CD4-positive, alpha-beta T cell (primary cell): Measurements from ENCODE around the gene HSF2BP. TPM values are rescaled to one million over a fixed set of nuclear protein-coding genes. Genes with fewer than 3 reads are reported as not detected.

Source experiments
- ATAC-seq: fragments of 200-7000 bp; cut with Tn5 transposase; one replicate; pipeline ENCODE4 v1.10.0; 2022; ENCODE audit warnings: mild to moderate bottlenecking; ENCODE audit not compliant: poor library complexity
- CTCF ChIA-PET: fragments of 350-600 bp; sonication (Branson Sonifier 250); formaldehyde crosslinking; loops from one replicate; lab custom pipeline; 2021; ENCODE audit warnings: antibody characterized with exemption, inconsistent platforms; lab: Charles Lee
- POLR2A ChIA-PET: fragments of 350-600 bp; sonication (Branson Sonifier 250); formaldehyde crosslinking; loops from one replicate; lab custom pipeline; 2021; ENCODE audit warnings: antibody characterized with exemption, inconsistent platforms; lab: Charles Lee
- DNase-seq, 14 experiments: peaks; one replicate each; pipeline ENCODE4 v3.0.0-alpha.2; 2013 to 2020; ENCODE audit warnings: mixed read lengths in 2 of 14
- H3K27ac ChIP-seq, 2 donors: one replicate each; pipeline versions ENCODE4 v1.5.1 to v1.7.0; 2013; ENCODE audit warnings: low read length in 2 of 2, low read depth in 1 of 2, mild to moderate bottlenecking in 1 of 2
- H3K27me3 ChIP-seq, 2 experiments: 1 replicate in 1 of 2; 2 replicates in 1 of 2; pipeline versions ENCODE4 v1.6.1 to v1.7.0; 2013; ENCODE audit warnings: low read length in 2 of 2, control low read depth in 1 of 2, mild to moderate bottlenecking in 1 of 2, moderate library complexity in 1 of 2; ENCODE audit not compliant: insufficient read depth in 2 of 2, control insufficient read depth in 1 of 2
- H3K36me3 ChIP-seq: one replicate; pipeline ENCODE4 v1.6.1; 2013; ENCODE audit warnings: low read length, control low read depth; ENCODE audit not compliant: insufficient read depth
- H3K4me1 ChIP-seq: one replicate; pipeline ENCODE4 v1.6.1; 2013; ENCODE audit warnings: low read length, control low read depth; ENCODE audit not compliant: insufficient read depth
- H3K4me3 ChIP-seq: one replicate; pipeline ENCODE4 v1.5.1; 2013; ENCODE audit warnings: mild to moderate bottlenecking, low read length, moderate library complexity
- H3K9me3 ChIP-seq, 2 experiments: 1 replicate in 1 of 2; 2 replicates in 1 of 2; pipeline versions ENCODE4 v1.6.1 to v1.7.0; 2013; ENCODE audit warnings: low read length in 2 of 2, mild to moderate bottlenecking in 2 of 2, control low read depth in 1 of 2, moderate library complexity in 1 of 2; ENCODE audit not compliant: control insufficient read depth in 1 of 2, insufficient read depth in 1 of 2
- H3K27ac Mint-ChIP-seq: one replicate; pipeline ENCODE4 v1.8.0; 2020; ENCODE audit warnings: mixed read lengths
- H3K27me3 Mint-ChIP-seq: one replicate; pipeline ENCODE4 v1.8.0; 2021; ENCODE audit warnings: mixed read lengths
- H3K36me3 Mint-ChIP-seq: one replicate; pipeline ENCODE4 v1.8.0; 2021; ENCODE audit warnings: low read depth, mixed read lengths
- H3K4me1 Mint-ChIP-seq: one replicate; pipeline ENCODE4 v1.8.0; 2021; ENCODE audit warnings: low read depth, mixed read lengths
- H3K4me3 Mint-ChIP-seq: one replicate; pipeline ENCODE4 v1.8.0; 2020; ENCODE audit warnings: mild to moderate bottlenecking, mixed read lengths
- H3K9me3 Mint-ChIP-seq: one replicate; pipeline ENCODE4 v1.8.0; 2020; ENCODE audit warnings: mixed read lengths
- intact Hi-C, 2 experiments: fragments of 100-400 bp; cut with DNase I in 1 of 2; cut with micrococcal nuclease in 1 of 2; formaldehyde crosslinking; loops; one replicate each; pipeline versions ENCODE4 v1.15.1 to v1.9.0; 2023 to 2025; cut with DNase I, micrococcal nuclease
- total RNA-seq, 174 experiments: library from RNA in 2 of 174; stranded (reverse) in 2 of 174; gene quantifications; one replicate each; pipeline ENCODE4 v1.2.3 and lab custom pipeline; 2021 to 2026
- TF ChIP-seq, protein P1 (sequence below): fragments of 200-600 bp; IDR thresholded peaks from one replicate; pipeline ENCODE4 v1.8.0; 2022; ENCODE audit warnings: antibody characterized with exemption, mild to moderate bottlenecking

The HSF2BP gene
- total RNA-seq, 2 experiments from 2014 or later, result 0.59 to 0.93 TPM

GRCh38 chr21:43631411-43632107 lies 27.7 kb downstream of the HSF2BP start:
- Histone ChIP-seq H3K27ac (no peak overlapping the region), H3K4me3 (no peak overlapping the region), H3K9me3 (no peaks in the 10 kb centered on the region), H3K36me3 (no peaks in the 10 kb centered on the region), H3K4me1 (no peaks in the 10 kb centered on the region), H3K27me3 (no peaks in the 10 kb centered on the region)
- intact Hi-C loops, result no loop called here
- TF ChIP-seq, protein P1, sequence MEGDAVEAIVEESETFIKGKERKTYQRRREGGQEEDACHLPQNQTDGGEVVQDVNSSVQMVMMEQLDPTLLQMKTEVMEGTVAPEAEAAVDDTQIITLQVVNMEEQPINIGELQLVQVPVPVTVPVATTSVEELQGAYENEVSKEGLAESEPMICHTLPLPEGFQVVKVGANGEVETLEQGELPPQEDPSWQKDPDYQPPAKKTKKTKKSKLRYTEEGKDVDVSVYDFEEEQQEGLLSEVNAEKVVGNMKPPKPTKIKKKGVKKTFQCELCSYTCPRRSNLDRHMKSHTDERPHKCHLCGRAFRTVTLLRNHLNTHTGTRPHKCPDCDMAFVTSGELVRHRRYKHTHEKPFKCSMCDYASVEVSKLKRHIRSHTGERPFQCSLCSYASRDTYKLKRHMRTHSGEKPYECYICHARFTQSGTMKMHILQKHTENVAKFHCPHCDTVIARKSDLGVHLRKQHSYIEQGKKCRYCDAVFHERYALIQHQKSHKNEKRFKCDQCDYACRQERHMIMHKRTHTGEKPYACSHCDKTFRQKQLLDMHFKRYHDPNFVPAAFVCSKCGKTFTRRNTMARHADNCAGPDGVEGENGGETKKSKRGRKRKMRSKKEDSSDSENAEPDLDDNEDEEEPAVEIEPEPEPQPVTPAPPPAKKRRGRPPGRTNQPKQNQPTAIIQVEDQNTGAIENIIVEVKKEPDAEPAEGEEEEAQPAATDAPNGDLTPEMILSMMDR, result no peak
- Mint-ChIP-seq H3K4me3 (no peak overlapping the region), H3K9me3 (no peaks in the 10 kb centered on the region), H3K36me3 (no peaks in the 10 kb centered on the region), H3K4me1 (no peaks in the 10 kb centered on the region), H3K27me3 (no peaks in the 10 kb centered on the region), H3K27ac (no peak overlapping the region)
- ChIA-PET CTCF (no interaction called here), POLR2A (no interaction called here)
- ATAC-seq (no peak), DNase-seq (no peak)

GRCh38 chr21:43627527-43627926 lies 31.8 kb downstream of the HSF2BP start:
- no peaks in the 10 kb centered on the region for H3K36me3 Mint-ChIP-seq
- Histone ChIP-seq H3K9me3 (no peaks in the 10 kb centered on the region), H3K27ac (no peak overlapping the region), H3K36me3 (no peaks in the 10 kb centered on the region), H3K4me3 (no peak overlapping the region), H3K4me1 (no peaks in the 10 kb centered on the region), H3K27me3 (no peaks in the 10 kb centered on the region)
- DNase-seq, result no peak
- POLR2A ChIA-PET, result no interaction called here
- no peak for ATAC-seq
- H3K4me3 Mint-ChIP-seq, result no peak overlapping the region
- no peaks in the 10 kb centered on the region for H3K4me1 Mint-ChIP-seq
- CTCF ChIA-PET, result no interaction called here
- no peaks in the 10 kb centered on the region for H3K27me3 Mint-ChIP-seq
- TF ChIP-seq, protein P1, result no peak
- intact Hi-C loops, result no loop called here
- no peak overlapping the region for H3K27ac Mint-ChIP-seq
- no peaks in the 10 kb centered on the region for H3K9me3 Mint-ChIP-seq

DNA sequence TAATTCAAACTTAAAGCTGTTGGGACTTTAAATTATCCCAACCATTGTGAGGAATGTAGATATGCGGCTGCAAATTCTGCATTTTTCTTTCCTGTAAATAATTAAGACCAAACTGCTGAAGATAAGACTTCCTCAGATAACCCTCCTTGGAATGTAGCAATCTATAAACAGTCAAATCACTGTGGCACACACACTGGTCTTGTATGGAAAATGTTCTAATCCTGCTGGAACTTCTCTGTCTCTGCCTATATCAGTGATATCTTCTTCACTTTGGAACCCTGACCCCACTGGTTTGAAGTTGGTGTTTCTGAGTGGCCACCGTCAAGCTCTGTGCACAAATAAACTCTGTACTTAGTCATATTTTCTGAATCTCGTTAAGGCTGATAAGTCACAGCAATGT lies 32.9 kb downstream of the HSF2BP start:
- H3K4me1 ChIP-seq, result no peaks in the 10 kb centered on the region
- Mint-ChIP-seq H3K36me3 (no peaks in the 10 kb centered on the region), H3K9me3 (no peaks in the 10 kb centered on the region), H3K27ac (no peak overlapping the region), H3K4me1 (no peaks in the 10 kb centered on the region), H3K27me3 (no peaks in the 10 kb centered on the region), H3K4me3 (no peak overlapping the region)
- CTCF ChIA-PET, result no interaction called here
- POLR2A ChIA-PET, result no interaction called here
- H3K27ac ChIP-seq, result no peak overlapping the region
- intact Hi-C loops, result no loop called here
- no peaks in the 10 kb centered on the region for H3K36me3 ChIP-seq
- no peak for ATAC-seq
- TF ChIP-seq, protein P1, result no peak
- no peak overlapping the region for H3K4me3 ChIP-seq
- H3K9me3 ChIP-seq, result no peaks in the 10 kb centered on the region
- no peak for DNase-seq
- no peaks in the 10 kb centered on the region for H3K27me3 ChIP-seq
